OCI-LY1 (cell line): ENCODE results near the gene PLCB4.

Experiments
- CTCF ChIP-seq: fragments of 200-600 bp; sonication (generic), shearing (Covaris generic); IDR thresholded peaks from 2 replicates; pipeline ENCODE4 v1.5.1; 2017; ENCODE audit warnings: mild to moderate bottlenecking, antibody characterized with exemption, low read length, moderate library complexity, mixed read lengths
- EZH2 ChIP-seq: fragments of 200-600 bp; sonication (generic), shearing (Covaris generic); IDR thresholded peaks from 2 replicates; pipeline ENCODE4 v1.8.0; 2017; ENCODE audit warnings: borderline replicate concordance, mixed run types, mild to moderate bottlenecking, antibody characterized with exemption, low read length, moderate library complexity, mixed read lengths

- TF ChIP-seq CTCF (no peak), EZH2 (no peak)
Measured at GRCh38 chr20:9129756-9130155, 60.9 kb downstream of the PLCB4 start.
